Iris pigment epithelial cell (primary cell): ENCODE measurements around the gene DSN1.

Source experiments
- DNase-seq: peaks from one replicate; pipeline ENCODE4 v3.0.0-alpha.2; 2011; ENCODE audit warnings: low read depth

The DSN1 gene

DNA sequence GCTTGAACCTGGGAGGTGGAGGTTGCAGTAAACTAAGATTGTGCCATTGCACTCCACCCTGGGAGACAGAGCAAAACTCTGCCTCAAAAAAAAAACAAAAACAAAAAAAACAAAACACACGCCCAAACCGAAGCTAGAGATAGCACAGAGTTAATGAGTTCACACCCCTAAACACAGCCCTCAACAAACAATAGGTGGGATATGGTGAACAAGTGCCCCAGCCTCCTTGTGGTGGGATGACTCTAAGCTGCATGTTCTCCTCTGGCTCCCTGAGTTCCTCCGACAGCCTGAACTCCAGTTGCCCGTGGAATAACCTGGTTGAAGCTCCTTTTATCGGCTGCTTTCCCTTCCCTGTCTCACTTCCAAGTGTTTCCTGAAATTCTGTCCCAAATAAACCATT is 22.1 kb upstream of the DSN1 start:
- no peak for DNase-seq

DNA sequence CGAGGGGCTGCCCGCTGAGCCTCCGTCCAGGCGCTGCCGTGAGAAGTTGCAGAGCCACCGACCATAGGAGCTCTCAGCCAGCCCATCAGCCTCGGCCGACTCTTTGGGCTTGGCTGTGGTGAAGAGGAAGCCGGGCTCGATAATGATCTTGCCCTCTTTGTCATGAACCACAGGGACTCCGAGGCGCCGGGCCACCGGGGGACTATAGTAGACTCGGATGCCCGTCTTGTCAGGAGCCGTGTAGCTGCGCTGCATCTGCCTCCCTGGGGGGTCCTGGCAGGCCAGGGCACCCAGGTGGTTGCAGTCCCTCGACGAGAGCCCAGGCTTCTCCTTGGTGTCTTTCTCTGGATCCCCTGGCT is 20.5 kb upstream of the DSN1 start:
- DNase-seq, result no peak

- no peak for DNase-seq
These were observed 19.9 kb upstream of the DSN1 start for GRCh38 chr20:36793294-36794115.

DNA sequence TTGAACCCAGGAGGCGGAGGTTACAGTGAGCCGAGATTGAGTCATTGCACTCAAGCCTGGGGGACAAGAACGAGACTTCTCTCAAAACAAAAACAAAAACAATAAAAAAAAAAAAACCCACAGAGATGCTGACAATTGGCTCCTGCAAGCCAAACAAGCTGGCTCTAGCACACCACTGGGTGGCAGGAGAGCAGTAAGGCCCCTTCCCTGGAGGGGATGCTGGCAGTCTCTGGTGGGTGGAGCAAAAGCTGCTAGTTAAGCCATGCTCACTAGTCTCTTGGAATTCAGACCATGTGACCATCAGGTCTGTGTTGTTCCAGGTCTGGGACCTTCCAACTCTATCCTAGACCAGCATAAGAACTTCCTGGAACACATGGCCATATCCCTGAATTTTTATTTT is 18.9 kb upstream of the DSN1 start:
- peak; percentile 69 for DNase-seq

GRCh38 chr20:36791862-36792261 is 18.3 kb upstream of the DSN1 start:
- DNase-seq, result no peak

- no peak for DNase-seq
These were observed 13.1 kb upstream of the DSN1 start for GRCh38 chr20:36786663-36787062.

GRCh38 chr20:36786246-36786645 is 12.7 kb upstream of the DSN1 start:
- DNase-seq, result no peak

- DNase-seq, result no peak
These were observed 11.7 kb upstream of the DSN1 start for GRCh38 chr20:36785308-36785707.

DNA sequence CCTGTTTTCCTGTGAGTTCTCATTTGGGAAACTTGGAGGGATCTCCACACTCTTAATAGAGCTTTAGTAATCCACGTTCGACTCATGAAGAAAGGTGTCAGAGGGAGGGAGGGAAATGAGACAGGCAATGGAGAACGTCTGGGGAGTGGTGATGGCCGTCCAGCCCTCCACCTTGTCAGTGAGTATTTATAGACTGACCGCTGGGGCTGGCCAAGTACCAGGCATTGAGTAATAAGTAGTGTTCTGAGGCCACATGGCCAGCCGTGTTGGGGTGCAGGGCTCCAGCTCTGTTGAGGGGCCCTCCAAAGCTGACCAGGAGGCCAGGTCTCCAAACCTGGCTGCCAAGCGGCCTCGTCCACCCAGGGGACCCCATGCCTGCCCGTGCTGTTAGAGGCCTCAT is 11.3 kb upstream of the DSN1 start:
- peak; percentile 30 for DNase-seq

DNA sequence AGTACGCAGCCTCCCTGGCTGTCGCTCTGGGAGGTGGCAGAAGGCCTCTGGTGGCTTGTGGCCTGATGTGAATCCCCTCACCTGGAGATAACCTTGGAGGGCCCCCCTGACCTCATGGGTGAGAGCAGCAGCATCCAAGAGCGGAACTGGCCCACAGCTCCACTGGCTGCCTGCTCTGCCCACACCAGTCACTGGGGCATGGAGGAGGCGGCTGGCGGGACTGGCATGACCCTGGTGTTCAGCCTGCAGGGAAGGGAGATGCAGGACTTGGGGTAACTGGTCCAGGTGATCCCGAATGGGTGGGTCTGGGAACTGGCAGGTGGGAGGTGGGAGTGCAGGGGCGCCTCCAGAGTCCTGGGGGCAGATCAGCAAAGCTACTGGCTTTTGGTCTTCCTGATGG is 10.6 kb upstream of the DSN1 start:
- no peak for DNase-seq

- DNase-seq, result no peak
These were observed 6.1 kb upstream of the DSN1 start for GRCh38 chr20:36779656-36780025.

DNA sequence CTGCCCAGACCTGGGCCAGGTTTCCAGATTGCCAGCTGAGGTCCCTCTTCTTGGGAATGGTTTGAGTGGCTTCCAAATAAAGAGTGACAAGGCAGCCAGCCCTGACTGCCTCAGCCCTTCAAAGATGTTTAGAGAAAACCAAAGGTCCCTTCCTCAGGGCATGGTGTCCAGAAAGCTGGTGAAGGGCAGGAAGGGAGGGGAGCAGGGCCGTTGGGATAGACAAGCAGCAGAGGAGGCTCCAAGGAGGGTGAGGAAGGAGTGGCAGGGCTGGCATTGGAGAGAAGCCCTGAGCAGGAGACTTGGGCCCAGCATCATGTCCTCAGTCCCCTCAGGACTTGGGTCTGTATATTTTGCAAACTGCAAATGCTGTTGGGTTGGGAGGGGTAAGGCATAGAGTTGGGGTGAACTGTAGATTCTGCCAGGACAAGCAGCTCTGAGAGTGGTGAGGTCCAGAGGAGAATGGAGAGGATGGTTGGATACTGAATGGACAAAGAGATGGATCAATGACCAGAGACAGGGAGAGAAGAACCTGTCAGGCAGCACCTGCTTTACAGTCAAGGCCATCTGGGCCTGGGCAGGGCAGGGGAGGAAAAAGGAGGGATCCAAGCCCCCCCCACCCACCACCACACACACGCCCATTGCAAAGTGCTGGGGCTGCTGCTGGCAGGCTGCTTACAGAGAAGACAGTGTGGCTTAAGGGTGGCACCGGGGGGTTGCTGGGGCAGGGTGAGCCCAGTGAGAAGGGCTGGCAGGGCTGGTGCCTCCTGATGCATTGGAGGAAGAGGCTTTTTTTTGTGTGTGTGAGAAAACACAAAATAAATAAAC is 5.5 kb upstream of the DSN1 start:
- DNase-seq, result no peak

DNA sequence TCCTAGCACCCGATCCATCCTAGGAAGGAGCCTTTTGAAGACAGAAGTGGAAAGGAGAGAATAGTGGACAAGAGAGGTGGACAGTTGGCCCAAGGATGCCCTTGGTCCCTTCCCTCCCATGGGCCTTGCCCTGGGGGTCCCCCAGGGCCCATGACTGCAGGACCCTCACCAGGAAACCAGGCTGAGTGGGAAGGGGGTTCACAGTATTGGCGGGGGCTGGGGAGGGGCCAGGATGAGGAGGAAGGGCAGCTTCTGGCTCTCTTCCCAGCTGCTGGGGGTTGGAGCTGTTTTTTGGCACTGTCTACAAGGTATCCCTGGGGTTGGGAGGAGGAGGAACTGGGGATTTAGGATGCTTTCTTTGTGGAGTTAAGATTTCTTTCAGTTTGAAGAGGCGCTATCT is 4.0 kb upstream of the DSN1 start:
- DNase-seq, result no peak

- no peak for DNase-seq
These were observed 3.6 kb upstream of the DSN1 start for GRCh38 chr20:36777167-36777566.

DNA sequence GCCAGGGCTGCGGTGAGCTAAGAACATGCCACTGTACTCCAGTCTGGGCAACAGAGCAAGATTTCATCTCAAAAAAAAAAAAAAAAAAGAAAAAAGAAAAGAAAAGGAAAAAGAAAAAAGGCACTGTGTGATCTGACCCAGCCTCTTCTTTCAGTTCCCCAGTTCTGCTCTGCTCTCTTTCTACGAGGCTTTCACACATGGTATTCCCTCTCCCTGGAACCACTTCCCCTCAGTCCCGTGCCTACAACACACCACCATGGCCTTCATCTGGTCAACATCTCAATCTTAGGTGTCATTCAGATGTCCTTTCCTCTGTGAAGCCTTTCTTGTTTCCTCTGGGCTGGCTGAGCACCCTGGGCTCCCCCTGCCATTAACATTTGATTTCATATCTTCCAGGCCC is 2.3 kb upstream of the DSN1 start:
- DNase-seq, result no peak

DNA sequence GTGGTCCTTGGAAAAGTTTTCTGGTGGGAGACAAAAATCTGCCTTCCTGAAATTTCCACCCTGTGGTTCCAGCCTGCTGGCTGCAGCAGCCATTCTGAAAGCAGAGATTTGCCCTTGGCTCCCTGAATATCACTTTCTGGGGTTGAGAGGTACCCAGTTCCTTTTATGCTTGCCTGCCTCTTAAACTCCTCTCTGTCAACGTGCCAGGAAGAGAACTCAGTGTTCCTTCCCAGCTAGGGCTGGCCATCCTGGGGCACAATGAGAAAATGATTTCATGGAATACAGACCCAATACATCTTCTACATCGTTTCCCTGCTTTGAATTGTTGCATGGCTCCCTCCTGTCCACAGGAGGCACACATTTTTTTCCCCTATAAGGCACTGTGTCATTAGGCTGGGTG is 1.6 kb upstream of the DSN1 start:
- no peak for DNase-seq

- no peak for DNase-seq
These were observed 411 bp downstream of the DSN1 start for GRCh38 chr20:36773107-36773596.

DNA sequence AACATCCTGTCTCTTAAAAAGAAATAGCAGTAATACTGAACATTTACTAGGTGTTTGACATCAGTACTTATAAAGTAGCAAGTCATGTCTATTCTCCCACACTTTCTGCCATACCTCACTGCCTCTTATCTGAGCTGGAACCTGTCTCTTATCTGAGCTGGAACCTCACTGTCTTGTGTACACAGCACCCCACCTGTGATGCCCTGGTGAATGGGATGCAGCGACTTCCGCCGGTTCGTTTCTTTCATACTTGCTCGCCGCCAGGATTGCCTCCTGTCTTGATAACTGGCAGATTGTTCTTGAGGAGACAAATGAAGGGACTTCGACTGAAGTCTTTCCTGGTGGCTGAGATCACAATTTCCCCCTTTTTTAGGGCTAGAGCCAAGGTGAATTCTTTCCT is 2.9 kb downstream of the DSN1 start:
- DNase-seq, result no peak

DNA sequence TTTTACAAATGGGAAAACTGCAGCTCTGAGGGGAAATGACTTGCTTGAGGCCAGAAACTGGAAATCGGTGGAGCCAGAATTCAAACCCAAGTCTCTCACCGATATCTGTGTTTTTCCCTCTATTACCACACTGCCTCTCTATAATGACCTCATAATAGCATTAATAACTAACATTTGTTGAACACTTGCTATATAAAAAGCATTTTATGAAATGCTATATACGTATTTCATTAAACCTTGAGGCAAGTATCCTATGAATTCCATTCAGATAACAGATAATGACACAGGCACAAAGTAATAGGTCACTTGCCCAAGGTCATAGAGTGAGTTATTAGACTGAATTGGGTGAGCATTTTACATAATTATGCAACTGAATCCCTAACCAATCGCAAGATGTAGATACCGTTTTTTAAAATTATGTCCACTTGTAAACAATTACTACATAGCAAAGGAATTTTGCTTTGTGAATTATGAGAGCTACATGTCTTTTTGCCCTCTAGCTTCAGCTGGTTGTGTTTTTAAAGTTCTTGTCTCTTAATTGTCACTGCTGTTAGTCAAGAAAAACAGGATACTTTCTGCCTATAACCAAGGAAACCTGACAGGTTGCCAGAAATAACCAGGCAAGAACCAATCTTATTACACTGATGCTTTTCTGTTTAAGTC is 4.7 kb downstream of the DSN1 start:
- DNase-seq, result peak; percentile 46

DNA sequence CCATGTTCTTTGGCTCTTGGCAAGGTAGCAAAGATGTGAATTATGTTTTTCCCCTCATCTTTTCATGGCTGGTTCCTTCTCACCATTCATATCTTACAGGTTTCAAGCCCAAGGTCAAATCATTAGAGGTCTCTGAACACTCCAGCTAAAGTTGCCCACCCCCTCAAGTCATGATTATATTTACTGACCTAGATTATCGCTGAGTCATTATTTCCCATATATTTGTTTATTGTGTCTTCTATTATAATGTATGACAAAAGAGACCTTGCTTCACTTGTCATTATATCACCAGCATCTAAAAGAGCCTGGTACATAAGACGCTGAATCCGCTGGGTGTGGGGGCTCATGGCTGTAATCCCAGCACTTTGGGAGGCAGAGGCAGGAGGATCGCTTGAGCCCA is 12.4 kb downstream of the DSN1 start:
- DNase-seq, result no peak

DNA sequence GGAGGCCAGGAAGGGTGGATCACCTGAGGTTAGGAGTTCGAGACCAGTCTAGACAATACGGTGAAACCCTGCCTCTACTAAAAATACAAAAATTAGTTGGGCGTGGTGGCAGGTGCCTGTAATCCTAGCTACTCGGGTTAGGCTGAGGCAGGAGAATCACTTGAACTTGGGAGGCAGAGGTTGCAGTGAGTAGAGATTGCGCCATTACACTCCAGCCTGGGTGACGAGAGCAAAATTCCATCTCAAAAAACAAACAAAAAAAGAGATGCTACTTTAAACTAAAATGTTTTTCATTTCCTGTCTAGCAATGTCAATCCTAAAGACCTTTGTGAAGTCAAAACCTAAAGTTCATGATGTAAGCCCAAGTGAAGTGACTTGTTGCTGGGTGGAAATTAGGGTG is 12.9 kb downstream of the DSN1 start:
- DNase-seq, result peak; percentile 44

GRCh38 chr20:36758276-36758675 is 15.3 kb downstream of the DSN1 start:
- DNase-seq, result no peak

DNA sequence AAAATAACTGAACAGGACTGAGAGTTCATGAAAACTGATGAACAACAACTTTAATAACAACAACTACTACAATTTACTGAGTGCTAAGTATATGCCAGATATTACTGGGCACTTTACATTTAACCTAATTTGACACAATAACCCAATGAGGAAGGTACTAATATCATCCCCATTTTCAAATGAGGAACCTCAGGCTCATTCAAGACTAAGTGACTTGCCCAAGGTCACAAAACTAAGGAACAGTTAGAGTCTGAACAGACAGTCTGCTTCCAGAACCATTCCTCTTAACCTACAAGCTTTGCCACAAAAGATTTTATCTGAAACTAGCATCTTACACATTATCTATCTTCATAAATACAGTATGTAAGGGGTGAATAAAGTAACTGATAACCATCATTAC is 17.1 kb downstream of the DSN1 start:
- no peak for DNase-seq
